Effector memory CD4-positive, alpha-beta T cell (primary cell): ENCODE results near the gene LGALS7.
"Not testable (repeated sequence)": the region's sequence is repeated elsewhere in the genome, so short reads cannot be mapped to it uniquely, and the experiment has no call there.

Experiments
- DNase-seq, 3 donors: peaks; one replicate each; pipeline ENCODE4 v3.0.0-alpha.2; 2020
- H3K27ac ChIP-seq: 2 replicates; pipeline ENCODE4 v1.7.0; 2013; ENCODE audit warnings: mild to moderate bottlenecking, low read length, moderate library complexity; ENCODE audit not compliant: insufficient read depth, poor library complexity, severe bottlenecking
- H3K27me3 ChIP-seq: replicated peaks from 2 replicates; pipeline ENCODE4 v1.7.0; 2013; ENCODE audit warnings: mild to moderate bottlenecking, low read length; ENCODE audit not compliant: insufficient read depth, control insufficient read depth, poor library complexity, severe bottlenecking
- H3K36me3 ChIP-seq: 2 replicates; pipeline ENCODE4 v1.7.0; 2013; ENCODE audit warnings: mild to moderate bottlenecking, low read length, moderate library complexity; ENCODE audit not compliant: control insufficient read depth, insufficient read depth
- H3K4me1 ChIP-seq: 2 replicates; pipeline ENCODE4 v1.7.0; 2013; ENCODE audit warnings: low read length, mild to moderate bottlenecking; ENCODE audit not compliant: control insufficient read depth, insufficient read depth, poor library complexity, severe bottlenecking
- H3K4me3 ChIP-seq: 2 replicates; pipeline ENCODE4 v1.7.0; 2013; ENCODE audit warnings: low read length, low read depth, mild to moderate bottlenecking; ENCODE audit not compliant: insufficient read depth, poor library complexity, severe bottlenecking
- H3K9me3 ChIP-seq: 2 replicates; pipeline ENCODE4 v1.7.0; 2013; ENCODE audit warnings: mild to moderate bottlenecking, low read length, moderate library complexity; ENCODE audit not compliant: control insufficient read depth

Gene LGALS7

GRCh38 chr19:38760805-38761517 is 12.4 kb downstream of the LGALS7 start:
- not testable (repeated sequence) for H3K27ac ChIP-seq, H3K9me3 ChIP-seq, H3K4me1 ChIP-seq, H3K36me3 ChIP-seq, H3K4me3 ChIP-seq, DNase-seq, H3K27me3 ChIP-seq

GRCh38 chr19:38759590-38760003 is 13.7 kb downstream of the LGALS7 start:
- Histone ChIP-seq H3K9me3 (no peaks in the 10 kb centered on the region), H3K27ac (no peak overlapping the region), H3K4me3 (no peak overlapping the region), H3K36me3 (no peaks in the 10 kb centered on the region), H3K4me1 (no peaks in the 10 kb centered on the region), H3K27me3 (no peaks in the 10 kb centered on the region)
- no peak for DNase-seq

DNA sequence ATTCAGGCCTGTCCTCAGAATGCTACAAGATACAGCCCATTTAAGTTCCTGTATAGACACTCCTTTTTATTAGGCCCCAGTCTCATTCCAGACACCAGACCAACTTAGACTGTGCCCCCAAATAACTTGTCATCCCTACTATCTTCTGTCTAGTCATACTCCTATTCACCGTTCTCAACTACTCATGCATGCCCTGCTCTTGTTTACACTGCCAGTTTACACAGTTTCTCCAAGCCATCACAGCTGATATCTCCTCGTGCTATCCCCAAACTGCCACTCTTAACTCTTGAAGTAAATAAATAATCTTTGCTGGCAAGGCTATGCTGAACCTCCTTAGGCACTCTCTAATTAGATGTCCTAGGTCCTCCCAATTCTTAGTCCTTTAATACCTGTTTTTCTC is 19.1 kb downstream of the LGALS7 start:
- H3K36me3 ChIP-seq, DNase-seq, H3K4me3 ChIP-seq, H3K27me3 ChIP-seq, H3K4me1 ChIP-seq, H3K27ac ChIP-seq, H3K9me3 ChIP-seq: not testable (repeated sequence)

DNA sequence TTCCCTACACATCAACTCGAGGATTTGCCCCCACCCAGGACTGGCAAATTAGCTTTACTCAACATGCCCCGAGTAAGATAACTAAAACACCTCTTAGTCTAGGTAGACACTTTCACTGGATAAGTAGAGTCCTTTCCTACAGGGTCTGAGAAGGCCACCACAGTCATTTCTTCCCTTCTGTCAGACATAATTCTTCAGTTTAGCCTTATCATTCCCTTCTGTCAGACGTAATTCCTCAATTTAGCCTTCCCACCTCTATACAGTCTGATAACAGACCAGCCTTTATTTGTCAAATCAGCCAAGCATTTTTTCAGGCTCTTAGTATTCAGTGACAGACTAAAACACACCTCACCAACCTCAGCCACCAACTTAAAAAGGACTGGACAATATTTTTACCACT is 19.5 kb downstream of the LGALS7 start:
- H3K4me1 ChIP-seq, H3K27ac ChIP-seq, DNase-seq, H3K4me3 ChIP-seq, H3K9me3 ChIP-seq, H3K27me3 ChIP-seq, H3K36me3 ChIP-seq: not testable (repeated sequence)

GRCh38 chr19:38745316-38745715 is 28.0 kb downstream of the LGALS7 start:
- Histone ChIP-seq H3K9me3 (no peaks in the 10 kb centered on the region), H3K27ac (no peak overlapping the region), H3K27me3 (no peaks in the 10 kb centered on the region), H3K4me3 (no peak overlapping the region), H3K4me1 (no peaks in the 10 kb centered on the region), H3K36me3 (no peaks in the 10 kb centered on the region)
- no peak for DNase-seq

- Histone ChIP-seq H3K4me1 (no peaks in the 10 kb centered on the region), H3K9me3 (no peaks in the 10 kb centered on the region), H3K27me3 (no peaks in the 10 kb centered on the region), H3K36me3 (no peaks in the 10 kb centered on the region), H3K27ac (no peak overlapping the region), H3K4me3 (no peak overlapping the region)
- no peak for DNase-seq
These were observed 28.4 kb downstream of the LGALS7 start for GRCh38 chr19:38744874-38745273.

DNA sequence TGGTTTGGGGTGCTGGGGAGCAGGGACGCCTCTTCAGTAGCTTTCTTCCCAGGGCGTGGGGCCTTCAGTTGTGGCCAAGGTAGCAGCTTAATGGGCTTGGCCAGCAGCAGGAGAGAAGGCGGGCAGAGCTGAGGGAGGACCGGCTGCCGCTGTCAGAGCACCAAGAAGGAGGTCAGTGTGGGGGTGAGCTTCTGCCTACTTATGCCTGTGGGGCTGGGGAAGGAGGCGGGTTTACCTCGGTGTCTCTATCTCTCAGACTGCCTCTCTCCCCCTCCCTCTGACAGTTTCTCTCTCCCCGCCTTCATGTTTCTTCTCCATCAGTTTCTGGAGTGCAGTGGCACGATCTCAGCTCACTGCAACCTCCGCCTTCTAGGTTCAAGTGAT is 29.0 kb downstream of the LGALS7 start, which contains the start of gene CAPN12:
TSS of gene CAPN12 (minus strand) at position 177 of the 384 bp plus-strand sequence. CDS start 309 bp downstream, outside the sequence.
- no peaks in the 10 kb centered on the region for H3K27me3 ChIP-seq
- no peaks in the 10 kb centered on the region for H3K4me1 ChIP-seq
- DNase-seq: no peak
- H3K36me3 ChIP-seq: no peaks in the 10 kb centered on the region
- no peaks in the 10 kb centered on the region for H3K9me3 ChIP-seq
- no peak within 1 kb of the TSS for H3K27ac ChIP-seq
- no peak within 1 kb of the TSS for H3K4me3 ChIP-seq

- Histone ChIP-seq H3K4me3 (no peak overlapping the region), H3K27me3 (no peaks in the 10 kb centered on the region), H3K9me3 (no peaks in the 10 kb centered on the region), H3K4me1 (no peaks in the 10 kb centered on the region), H3K27ac (no peak overlapping the region), H3K36me3 (no peaks in the 10 kb centered on the region)
- no peak for DNase-seq
These were observed 29.7 kb downstream of the LGALS7 start for GRCh38 chr19:38743394-38744297.

- Histone ChIP-seq H3K36me3 (no peaks in the 10 kb centered on the region), H3K4me3 (no peak overlapping the region), H3K27ac (no peak overlapping the region), H3K27me3 (no peaks in the 10 kb centered on the region), H3K9me3 (no peaks in the 10 kb centered on the region), H3K4me1 (no peaks in the 10 kb centered on the region)
- no peak for DNase-seq
These were observed 30.4 kb downstream of the LGALS7 start for GRCh38 chr19:38742906-38743305.

- Histone ChIP-seq H3K27ac (no peak overlapping the region), H3K4me1 (peaks cover 5% of the 10 kb centered on the region), H3K9me3 (no peaks in the 10 kb centered on the region), H3K36me3 (no peaks in the 10 kb centered on the region), H3K27me3 (no peaks in the 10 kb centered on the region), H3K4me3 (no peak overlapping the region)
- no peak for DNase-seq
These were observed 31.0 kb downstream of the LGALS7 start for GRCh38 chr19:38742296-38742695.
